Measurements from ENCODE around the gene TUFT1. TPM values are rescaled to one million over a fixed set of nuclear protein-coding genes. Genes with fewer than 3 reads are reported as not detected.

TUFT1 gene
- total and polyA plus RNA-seq, 2 of the 13 experiments (the other 11 are each of a cell fraction or from before 2014, with no cell fraction given): 6.4 to 7.3 TPM

- TF ChIP-seq, protein P1, sequence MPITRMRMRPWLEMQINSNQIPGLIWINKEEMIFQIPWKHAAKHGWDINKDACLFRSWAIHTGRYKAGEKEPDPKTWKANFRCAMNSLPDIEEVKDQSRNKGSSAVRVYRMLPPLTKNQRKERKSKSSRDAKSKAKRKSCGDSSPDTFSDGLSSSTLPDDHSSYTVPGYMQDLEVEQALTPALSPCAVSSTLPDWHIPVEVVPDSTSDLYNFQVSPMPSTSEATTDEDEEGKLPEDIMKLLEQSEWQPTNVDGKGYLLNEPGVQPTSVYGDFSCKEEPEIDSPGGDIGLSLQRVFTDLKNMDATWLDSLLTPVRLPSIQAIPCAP (CRISPR knock-in tag; IDR thresholded peaks at IDR 0.05; ENCODE audit: low read depth): no peak
- 0 out of 2 replicates have a peak, but pooled peaks have one; percentile 34 for TF ChIP-seq RFXANK (CRISPR knock-in tag; IDR thresholded peaks at IDR 0.05)
- TF ChIP-seq REPIN1 (CRISPR knock-in tag; IDR thresholded peaks at IDR 0.05; ENCODE audit: borderline replicate concordance, low read depth): peak; percentile 67; the same call in 1 of the 2 replicates
- TF ChIP-seq PHF21A (CRISPR knock-in tag; IDR thresholded peaks at IDR 0.05): peak; percentile 16; the same call in 1 of the 2 replicates
- TF ChIP-seq, protein P2, sequence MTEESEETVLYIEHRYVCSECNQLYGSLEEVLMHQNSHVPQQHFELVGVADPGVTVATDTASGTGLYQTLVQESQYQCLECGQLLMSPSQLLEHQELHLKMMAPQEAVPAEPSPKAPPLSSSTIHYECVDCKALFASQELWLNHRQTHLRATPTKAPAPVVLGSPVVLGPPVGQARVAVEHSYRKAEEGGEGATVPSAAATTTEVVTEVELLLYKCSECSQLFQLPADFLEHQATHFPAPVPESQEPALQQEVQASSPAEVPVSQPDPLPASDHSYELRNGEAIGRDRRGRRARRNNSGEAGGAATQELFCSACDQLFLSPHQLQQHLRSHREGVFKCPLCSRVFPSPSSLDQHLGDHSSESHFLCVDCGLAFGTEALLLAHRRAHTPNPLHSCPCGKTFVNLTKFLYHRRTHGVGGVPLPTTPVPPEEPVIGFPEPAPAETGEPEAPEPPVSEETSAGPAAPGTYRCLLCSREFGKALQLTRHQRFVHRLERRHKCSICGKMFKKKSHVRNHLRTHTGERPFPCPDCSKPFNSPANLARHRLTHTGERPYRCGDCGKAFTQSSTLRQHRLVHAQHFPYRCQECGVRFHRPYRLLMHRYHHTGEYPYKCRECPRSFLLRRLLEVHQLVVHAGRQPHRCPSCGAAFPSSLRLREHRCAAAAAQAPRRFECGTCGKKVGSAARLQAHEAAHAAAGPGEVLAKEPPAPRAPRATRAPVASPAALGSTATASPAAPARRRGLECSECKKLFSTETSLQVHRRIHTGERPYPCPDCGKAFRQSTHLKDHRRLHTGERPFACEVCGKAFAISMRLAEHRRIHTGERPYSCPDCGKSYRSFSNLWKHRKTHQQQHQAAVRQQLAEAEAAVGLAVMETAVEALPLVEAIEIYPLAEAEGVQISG (CRISPR knock-in tag; IDR thresholded peaks at IDR 0.05): peak; percentile 58; the same call in 1 of the 2 replicates
- TF ChIP-seq, protein P3, sequence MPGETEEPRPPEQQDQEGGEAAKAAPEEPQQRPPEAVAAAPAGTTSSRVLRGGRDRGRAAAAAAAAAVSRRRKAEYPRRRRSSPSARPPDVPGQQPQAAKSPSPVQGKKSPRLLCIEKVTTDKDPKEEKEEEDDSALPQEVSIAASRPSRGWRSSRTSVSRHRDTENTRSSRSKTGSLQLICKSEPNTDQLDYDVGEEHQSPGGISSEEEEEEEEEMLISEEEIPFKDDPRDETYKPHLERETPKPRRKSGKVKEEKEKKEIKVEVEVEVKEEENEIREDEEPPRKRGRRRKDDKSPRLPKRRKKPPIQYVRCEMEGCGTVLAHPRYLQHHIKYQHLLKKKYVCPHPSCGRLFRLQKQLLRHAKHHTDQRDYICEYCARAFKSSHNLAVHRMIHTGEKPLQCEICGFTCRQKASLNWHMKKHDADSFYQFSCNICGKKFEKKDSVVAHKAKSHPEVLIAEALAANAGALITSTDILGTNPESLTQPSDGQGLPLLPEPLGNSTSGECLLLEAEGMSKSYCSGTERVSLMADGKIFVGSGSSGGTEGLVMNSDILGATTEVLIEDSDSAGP (CRISPR knock-in tag; IDR thresholded peaks at IDR 0.05; ENCODE audit: borderline replicate concordance): peak; percentile 80; the same call in 1 of the 2 replicates
- TF ChIP-seq ZNF354B (CRISPR knock-in tag; IDR thresholded peaks at IDR 0.05): peak; percentile 80; the same call in 1 of the 2 replicates
- peak; percentile 37; the same call in 1 of the 2 replicates for TF ChIP-seq SIN3B (IDR thresholded peaks at IDR 0.05; ENCODE audit: low read length)
- no peak for TF ChIP-seq NONO (IDR thresholded peaks at IDR 0.05)
- peak; percentile 69 for TF ChIP-seq NONO (CRISPR knock-in tag; conservative IDR thresholded peaks at IDR 0.05)
- peak; percentile 64; the same call in 1 of the 2 replicates for TF ChIP-seq HOXD1 (CRISPR knock-in tag; IDR thresholded peaks at IDR 0.05)
- no peak; the same call in 1 of the 2 replicates for TF ChIP-seq ZSCAN29 (CRISPR knock-in tag; conservative IDR thresholded peaks at IDR 0.05)
- TF ChIP-seq SMAD9 (CRISPR knock-in tag; IDR thresholded peaks at IDR 0.05): no peak
- TF ChIP-seq PRDM15 (CRISPR knock-in tag; IDR thresholded peaks at IDR 0.05): 0 out of 2 replicates have a peak, but pooled peaks have one; percentile 45
- peak; percentile 58; the same call in 1 of the 2 replicates for TF ChIP-seq PITX1 (CRISPR knock-in tag; IDR thresholded peaks at IDR 0.05)
- TF ChIP-seq ZNF451 (CRISPR knock-in tag; IDR thresholded peaks at IDR 0.05): 0 out of 2 replicates have a peak, but pooled peaks have one; percentile 12
- TF ChIP-seq MLLT10 (CRISPR knock-in tag; IDR thresholded peaks at IDR 0.05): no peak
- no peak for TF ChIP-seq ZNF780A (CRISPR knock-in tag; IDR thresholded peaks at IDR 0.05)
These were observed at the start of gene TUFT1 (continued) for GRCh38 chr1:151540021-151540981.
